ENCODE measurements around the gene STAP2.
A peak's percentile ranks its signal among the peaks of the same experiment; 100 is the strongest.

STAP2 gene

GRCh38 chr19:4327252-4327876, 11.3 kb downstream of the STAP2 start:
- peak; percentile 85 for DNase-seq (ENCODE audit: low spot score)

- no peak for DNase-seq (ENCODE audit: low spot score)
Measured at GRCh38 chr19:4326837-4327251, 11.8 kb downstream of the STAP2 start.

- no peak for DNase-seq (ENCODE audit: low spot score)
Measured at GRCh38 chr19:4326215-4326836, 12.3 kb downstream of the STAP2 start.

- DNase-seq (ENCODE audit: low spot score), result no peak
Measured at GRCh38 chr19:4324228-4324627, 14.4 kb downstream of the STAP2 start.

GRCh38 chr19:4323692-4324091, 14.9 kb downstream of the STAP2 start:
- DNase-seq (ENCODE audit: low spot score), result no peak

GRCh38 chr19:4322942-4323665, 15.5 kb downstream of the STAP2 start:
- no peak for DNase-seq (ENCODE audit: low spot score)

GRCh38 chr19:4320419-4320818, 18.2 kb downstream of the STAP2 start:
- DNase-seq (ENCODE audit: low spot score), result no peak

- DNase-seq (ENCODE audit: low spot score), result no peak
Measured at GRCh38 chr19:4319067-4319718, 19.4 kb downstream of the STAP2 start.

- no peak for DNase-seq (ENCODE audit: low spot score)
Measured at GRCh38 chr19:4318460-4318859, 20.2 kb downstream of the STAP2 start.

GRCh38 chr19:4316956-4317355, 21.7 kb downstream of the STAP2 start:
- no peak for DNase-seq (ENCODE audit: low spot score)

GRCh38 chr19:4313847-4314490, 24.7 kb downstream of the STAP2 start:
- DNase-seq (ENCODE audit: low spot score), result no peak

- no peak for DNase-seq (ENCODE audit: low spot score)
Measured at GRCh38 chr19:4310247-4311121, 28.1 kb downstream of the STAP2 start.

GRCh38 chr19:4305659-4306058, 33.0 kb downstream of the STAP2 start:
- DNase-seq (ENCODE audit: low spot score), result no peak

GRCh38 chr19:4305257-4305612, 33.4 kb downstream of the STAP2 start:
- DNase-seq (ENCODE audit: low spot score), result no peak

- peak; percentile 74 for DNase-seq (ENCODE audit: low spot score)
Measured at GRCh38 chr19:4304538-4305256, 33.9 kb downstream of the STAP2 start, which contains the start of gene FSD1. TSS of gene FSD1 (plus strand) at chr19:4304598. CDS start at chr19:4304747, 149 bp downstream.

- no peak for DNase-seq (ENCODE audit: low spot score)
Measured at GRCh38 chr19:4303819-4304537, 34.6 kb downstream of the STAP2 start.

- no peak for DNase-seq (ENCODE audit: low spot score)
Measured at GRCh38 chr19:4302243-4302640, 36.4 kb downstream of the STAP2 start, which contains the start of gene TMIGD2. TSS of gene TMIGD2 (minus strand) at chr19:4302389. CDS start at chr19:4302385, 4 bp downstream.

GRCh38 chr19:4301590-4302242, 36.9 kb downstream of the STAP2 start:
- peak; percentile 57 for DNase-seq (ENCODE audit: low spot score)

GRCh38 chr19:4300589-4300988, 38.0 kb downstream of the STAP2 start:
- no peak for DNase-seq (ENCODE audit: low spot score)

All from SK-N-DZ (cell line).